SK-N-DZ (cell line): ENCODE measurements around the gene CHKA.

Source experiments
- DNase-seq: peaks from one replicate; pipeline ENCODE4 v3.0.0-alpha.2; 2015; ENCODE audit warnings: low spot score

Gene CHKA

DNA sequence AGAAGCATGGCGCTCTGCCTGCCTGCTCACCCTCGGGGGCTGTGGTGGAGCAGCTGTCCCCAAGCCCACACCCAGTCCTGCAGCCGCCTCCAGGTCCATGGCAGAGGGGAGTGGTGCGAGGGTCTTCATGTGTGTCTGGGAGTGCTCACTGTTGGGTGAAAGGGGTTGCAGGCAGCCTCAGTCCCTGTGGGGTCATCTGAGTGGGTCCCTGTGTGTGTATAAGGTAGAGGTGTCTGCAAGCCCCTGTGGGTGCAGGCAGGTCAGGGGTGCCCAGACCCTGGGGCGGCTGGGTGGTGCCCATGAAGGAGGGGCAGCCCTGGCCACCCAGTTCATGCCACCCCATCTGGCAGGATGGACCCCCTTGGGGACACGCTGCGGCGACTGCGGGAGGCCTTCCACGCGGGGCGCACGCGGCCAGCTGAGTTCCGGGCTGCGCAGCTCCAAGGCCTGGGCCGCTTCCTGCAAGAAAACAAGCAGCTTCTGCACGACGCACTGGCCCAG, 106.2 kb downstream of the CHKA start:
- DNase-seq = no peak

DNA sequence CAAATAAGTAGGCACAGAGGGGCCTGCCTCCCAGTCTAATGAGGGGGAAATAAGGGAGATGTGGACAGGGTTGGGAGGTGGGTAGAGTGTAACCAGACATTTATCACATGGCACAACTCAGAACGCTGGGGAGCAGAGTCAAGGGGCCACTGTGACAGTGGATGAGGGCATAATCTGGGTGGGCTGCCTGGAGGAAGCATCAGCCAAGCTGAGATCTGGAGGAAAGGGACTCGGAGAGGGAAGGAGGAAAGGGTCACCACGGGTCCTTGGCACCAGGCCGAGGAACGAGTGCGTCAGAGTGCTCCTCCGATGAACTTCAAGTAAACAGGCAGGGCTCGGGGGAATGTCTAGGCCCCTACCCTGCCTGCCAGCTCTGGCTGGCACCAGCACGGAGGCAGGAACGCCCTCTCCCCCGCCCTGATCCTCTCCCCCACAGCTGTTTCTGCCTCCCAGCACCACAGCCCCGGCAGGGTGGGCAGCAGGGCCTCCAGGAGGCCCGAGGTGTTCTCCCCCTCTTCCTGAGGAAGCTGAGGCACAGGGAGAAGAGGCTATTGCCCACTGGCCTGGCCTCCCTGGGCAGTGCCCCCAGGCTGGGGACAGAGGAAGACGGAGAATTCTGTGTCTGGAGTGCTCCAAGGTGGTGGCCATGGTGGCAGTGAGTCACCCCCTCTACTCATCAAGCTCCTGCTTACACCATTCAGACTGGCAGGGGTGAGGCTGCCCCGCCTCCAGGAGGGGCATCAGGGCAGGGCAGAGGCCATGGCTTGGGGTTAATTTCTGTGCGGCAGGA, 106.8 kb downstream of the CHKA start:
- no peak for DNase-seq

DNA sequence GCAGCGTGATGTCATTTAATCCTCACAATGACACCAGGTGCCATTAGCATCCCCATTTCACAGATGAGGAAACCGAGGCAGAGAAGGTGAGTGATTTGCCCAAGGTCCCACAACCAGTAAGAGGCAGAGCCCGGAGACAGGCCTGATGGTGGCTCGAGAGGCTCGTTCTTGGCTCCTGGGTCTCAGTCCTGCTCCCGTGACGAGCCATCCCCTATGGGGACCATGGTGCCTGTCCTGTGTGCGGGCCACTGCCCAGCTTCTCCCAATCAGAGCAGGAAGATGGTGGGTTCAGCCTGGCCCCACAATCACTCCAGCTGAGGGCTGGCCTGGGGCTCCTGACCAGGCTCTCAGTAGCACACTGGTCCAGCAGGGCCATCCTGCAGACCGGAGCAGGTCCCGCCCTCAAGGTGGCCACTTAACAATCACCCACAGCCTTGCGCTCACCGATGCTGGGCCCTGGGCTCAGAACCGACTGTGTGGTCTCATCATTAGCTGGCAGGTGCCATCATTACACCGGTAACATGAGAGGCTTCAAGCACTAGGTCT, 107.5 kb downstream of the CHKA start:
- DNase-seq = no peak

DNA sequence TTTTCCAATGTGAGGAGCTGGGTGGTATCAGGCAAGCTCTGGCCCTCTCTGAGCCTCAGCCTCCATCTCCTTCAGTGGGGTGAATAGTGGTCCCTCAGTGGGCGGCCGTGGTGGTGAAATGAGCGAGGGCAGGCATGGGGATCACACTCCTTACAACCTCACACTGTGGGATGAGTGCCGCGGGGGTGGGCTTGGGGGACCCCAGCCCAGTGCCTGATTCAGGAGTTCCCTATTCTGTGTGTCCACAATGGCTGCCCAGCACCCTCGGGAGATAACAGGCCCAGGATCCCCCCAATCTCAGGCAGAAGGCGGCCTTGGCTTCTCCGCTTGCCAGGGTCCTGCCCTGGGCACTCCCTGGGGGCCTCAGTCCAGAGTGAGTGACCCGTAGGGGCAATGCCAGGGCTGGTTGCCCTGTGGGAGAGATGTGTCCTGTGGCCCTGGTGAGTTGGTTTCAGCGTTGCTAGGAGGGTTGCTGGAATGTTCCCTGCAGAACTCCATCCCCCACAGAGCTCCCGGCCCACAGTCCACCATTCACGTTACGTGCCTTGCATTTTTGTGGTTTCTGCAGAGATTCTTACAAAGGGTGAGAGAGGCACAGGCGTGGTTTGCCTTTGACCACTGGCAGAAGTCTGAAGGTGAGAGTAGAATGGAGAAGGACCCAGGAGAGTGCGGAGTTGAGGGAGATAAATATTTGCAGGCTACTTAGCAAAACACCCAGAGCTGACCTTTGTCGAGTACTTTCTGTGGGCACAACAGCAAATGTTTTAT, 108.2 kb downstream of the CHKA start:
- no peak for DNase-seq

DNA sequence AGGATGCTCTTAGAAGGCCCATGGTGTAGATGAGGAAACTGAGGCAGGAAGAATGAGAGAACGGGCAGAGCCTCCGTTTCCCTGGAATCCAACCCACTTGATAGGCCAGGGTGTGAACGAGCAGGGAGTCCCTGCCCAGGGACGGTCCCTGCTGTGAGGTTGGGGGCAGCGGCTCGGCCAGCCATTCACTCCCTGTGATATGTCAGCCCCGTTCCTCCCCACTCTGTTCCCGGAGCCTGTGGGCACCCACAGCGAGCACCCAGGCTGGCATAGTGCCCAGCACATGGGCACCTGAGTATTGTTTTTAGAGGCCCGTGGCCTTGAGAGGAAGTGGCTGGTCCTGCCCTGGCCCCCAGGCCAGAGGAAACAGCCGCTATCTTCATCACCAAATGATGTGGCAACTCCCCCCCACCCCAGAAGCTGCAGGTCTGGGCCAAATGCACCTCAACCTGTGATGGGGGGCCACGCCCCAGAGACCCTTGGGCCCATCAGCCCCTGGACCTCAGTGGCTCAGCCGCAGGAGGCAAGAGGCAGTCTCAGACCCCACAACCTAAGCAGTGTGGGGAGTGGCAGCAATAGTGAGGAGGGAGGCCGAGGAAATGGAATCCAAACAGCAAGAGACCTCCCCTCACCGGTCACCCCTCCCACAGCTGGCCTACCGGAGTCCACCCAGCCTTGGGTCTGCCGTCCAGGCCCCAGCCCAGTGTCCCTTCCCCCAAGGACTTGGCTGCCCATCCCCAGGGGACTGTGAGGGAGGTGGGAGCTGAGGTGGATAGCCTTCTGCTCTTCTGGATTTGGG, 108.9 kb downstream of the CHKA start:
- DNase-seq = no peak

DNA sequence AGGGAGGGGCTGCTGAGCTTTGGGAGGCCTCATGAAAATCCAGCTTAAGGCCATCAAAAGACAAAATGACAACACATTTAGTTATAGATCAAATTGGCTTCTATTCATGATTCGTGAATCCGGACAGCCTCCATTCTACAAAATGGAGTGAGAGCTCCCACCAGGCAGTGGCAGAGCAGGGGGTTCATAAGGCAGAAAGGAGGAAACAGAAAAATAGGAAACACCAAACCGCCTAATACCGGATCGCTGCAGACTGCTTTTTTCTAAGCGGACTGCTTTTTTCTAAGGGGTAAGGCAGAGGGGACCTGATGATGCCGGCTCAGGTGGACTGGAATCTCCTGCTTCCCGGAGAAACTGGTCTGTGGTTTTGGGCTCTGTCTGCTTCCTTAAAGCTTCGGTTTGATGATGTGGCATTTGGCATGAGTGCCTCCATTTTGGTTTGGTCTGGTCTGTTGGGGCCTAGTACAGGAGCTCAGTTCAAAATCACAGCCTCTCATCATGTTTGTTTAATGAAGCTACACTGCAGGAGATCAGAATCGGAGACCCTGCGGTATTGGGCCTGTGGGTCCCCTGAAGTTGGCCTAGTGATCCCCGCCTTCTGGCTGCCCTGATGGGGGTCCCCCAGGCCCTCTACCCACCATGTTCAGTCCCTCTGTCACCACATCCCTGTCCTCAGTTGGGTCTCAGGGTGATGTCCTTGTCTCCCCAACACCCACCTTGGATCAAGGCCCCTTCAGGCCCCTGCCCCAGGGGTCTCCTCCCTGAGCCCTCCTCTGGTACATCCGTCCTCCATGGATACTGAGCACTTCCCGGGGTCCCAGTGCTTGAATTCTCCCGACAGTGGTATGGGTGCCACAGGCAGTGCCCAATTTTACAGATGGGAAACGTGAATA, 109.9 kb downstream of the CHKA start:
- no peak for DNase-seq

DNA sequence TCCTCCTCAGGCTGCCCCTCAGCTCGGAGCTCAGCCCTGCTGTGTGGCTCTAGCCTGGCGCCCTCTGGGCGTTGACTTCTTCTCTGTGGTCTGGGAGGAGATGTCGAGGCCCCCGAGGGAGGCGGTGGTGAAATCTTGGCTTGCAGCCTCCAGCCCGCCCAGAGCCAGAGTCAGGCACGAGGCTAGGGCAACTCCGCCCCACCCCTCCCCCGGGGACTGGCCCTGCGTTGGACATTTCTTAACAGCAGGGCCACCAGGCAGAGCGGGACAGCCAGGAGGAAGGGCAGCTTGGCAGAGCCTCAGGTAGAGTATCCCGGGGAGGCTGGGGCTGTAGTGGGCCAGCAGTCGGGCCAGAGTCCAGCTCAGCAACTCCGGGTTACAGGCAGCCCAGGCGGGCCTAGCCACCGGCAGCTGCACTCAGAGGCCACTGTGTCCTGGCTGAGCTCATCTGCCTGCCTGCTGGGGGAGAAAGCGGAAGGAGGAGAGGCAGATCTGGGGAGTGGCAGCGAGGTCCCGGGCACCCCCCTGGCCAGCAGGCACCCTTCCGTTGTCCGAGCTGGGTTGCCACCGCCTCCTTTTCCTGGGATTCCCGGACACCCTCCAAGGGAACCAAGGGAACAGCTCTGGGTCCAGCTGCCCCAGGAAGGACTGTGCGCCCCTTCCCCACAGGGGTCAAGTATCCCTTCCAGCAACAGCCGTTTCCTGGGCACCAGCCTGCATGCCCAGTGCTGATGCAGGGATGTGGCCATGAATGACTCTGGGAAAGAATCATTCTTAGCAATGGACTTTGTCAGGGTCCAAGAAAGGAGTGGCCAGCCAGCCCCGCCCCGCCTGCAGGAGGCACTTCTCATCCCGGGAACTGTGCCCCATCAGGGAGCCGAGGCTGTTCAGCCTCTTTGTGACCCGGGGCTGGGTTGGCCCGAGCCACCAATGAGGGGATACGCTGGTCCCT, 110.8 kb downstream of the CHKA start, which contains the start of gene ALDH3B1:
TSS of gene ALDH3B1 (plus strand) at position 238 of the 952 bp plus-strand sequence. CDS start 4,971 bp downstream, outside the sequence.
- peak; percentile 55 for DNase-seq

DNA sequence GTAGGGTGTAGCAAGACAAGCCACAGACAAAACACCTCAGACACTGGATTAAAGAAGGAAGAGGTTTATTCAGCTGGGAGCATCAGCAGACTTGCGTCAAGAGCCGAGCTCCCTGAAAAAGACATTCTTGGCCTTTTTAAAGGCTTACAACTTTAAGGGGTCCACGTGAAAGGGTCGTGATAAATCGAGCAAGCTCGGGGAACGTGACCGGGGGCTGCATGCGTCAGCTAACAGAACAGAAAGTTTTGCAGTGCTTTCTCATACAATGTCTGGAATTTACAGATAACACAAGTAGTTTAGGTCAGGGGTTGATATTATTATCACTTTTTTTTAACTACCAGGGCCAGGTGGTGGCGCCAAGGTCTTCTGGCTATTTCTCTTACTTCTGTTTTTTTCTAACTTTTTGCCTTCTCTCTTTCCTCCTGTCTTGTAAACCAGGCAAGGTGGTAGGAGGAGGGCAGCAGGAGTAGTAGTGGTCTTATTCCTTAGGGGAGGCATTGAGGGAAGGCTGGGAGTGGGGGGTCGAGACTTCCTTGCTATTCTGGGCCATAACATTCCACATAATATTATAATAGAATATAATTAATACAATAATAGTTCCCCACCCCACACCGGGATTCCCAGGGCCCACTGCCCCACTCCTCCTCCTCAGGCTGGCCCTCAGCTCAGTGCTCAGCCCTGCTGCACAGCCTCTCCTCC, 111.6 kb downstream of the CHKA start:
- no peak for DNase-seq

DNA sequence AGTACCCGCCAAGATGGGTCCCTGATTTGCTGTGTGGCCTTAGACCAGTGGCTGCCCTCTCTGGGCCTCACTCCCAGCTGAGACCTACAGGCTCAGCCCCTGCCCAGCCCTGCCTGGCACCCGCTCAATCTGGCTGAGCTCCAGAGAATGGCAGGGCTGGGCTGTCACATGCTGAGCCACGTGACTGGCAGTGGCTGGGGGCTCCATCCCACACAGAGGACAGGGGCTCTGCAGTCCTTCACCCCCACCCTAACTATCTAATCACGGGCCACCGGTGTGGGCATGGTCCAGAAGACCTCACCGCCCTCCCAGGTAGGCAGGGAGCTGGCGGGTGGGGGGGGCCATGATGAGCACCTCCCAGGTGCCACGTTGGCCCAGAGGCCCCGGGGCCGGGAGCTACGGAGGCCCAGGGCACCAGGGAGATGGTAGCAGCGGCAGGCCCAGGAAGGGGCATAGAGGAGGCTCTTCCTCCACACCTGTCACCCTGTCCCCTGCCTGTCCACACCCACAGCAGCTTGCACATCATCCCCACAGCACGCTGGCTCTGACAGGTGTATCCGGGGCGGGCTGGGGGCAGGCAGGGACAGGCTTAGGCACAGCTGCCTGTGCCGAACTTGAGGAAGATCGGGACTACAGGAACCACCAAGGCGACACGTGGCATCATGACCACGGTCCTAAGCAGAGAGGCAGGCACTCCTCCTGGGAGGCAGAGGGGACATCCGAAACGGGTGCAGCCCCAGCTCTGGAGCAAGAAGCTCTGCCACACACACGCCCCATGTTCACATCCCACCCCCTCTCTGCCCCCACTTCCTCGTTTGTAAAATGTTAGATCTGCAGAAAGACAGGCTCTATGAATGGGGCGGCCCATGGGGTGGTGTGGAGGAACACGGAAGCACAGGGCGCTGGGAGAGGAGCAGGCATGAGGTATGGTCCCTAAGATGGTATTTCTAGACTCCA, 112.5 kb downstream of the CHKA start:
- DNase-seq = no peak

DNA sequence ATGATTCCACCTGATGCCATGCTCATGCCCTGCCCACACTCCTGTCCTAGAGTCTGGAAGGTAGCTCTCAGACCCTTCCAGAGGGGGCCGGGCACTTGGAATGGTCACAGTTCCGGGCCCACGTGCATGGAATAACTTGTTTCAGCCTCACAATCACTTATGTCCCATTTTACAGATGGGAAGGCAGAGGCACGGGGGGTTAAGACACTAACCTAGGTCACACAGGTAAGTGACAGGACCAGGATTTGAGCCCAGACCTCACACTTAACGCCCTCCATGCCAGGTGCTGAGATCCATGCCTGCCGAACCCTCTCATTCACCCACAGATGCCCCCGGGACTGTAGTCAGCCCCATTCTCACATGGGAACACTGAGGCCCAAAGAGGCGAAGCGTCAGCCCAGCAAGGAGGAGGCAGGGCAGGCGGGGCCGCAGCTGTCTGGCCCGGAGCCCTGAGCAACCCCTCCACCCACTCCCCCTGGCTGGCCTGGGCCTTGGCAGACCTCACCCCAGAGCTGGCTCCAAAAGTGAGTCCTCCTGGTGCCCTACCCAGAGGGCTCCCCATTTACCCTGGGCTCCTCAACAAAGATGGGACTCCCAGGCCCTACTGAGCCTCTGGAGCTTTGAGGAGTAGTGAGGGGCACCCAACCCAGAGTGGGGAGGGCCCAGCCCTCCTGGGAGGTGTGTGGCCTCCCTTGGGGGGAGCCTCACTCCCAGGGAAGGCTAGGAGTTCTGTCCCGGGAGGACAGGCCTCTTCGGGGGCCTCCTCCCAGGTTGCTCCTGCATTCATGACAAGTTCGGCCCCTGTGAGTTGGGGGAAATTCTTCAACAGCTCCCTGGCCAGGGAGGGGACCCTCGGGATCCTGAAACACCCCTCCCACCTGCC, 113.4 kb downstream of the CHKA start:
- DNase-seq = no peak

DNA sequence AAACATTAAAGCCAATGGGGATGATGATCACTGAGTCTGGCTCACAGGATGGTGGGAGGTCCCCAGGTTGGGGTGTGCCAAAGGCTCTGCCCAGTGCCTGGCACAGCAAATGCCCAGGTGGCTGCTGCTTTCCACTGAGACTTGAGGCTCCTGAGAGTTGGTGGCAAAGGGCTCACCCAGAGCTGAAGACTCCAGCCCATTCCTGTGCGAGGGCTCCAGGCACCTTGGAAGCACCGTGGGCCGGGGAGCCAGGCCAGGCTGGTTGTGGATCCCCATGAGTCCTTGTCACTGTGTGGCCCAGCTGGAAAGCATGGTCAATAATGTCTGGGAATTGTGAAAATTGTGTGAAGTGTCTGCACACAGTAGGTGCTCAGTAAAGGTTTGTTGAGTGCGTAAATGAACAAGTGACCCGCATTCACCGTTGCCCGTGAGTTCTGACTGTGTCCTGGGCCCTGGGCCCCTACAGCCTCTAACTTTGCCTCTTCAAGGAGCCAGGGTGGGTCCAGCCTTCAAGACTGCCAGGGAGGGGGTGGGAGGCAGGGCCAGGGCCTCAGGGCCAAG, 114.5 kb downstream of the CHKA start:
- DNase-seq = no peak

DNA sequence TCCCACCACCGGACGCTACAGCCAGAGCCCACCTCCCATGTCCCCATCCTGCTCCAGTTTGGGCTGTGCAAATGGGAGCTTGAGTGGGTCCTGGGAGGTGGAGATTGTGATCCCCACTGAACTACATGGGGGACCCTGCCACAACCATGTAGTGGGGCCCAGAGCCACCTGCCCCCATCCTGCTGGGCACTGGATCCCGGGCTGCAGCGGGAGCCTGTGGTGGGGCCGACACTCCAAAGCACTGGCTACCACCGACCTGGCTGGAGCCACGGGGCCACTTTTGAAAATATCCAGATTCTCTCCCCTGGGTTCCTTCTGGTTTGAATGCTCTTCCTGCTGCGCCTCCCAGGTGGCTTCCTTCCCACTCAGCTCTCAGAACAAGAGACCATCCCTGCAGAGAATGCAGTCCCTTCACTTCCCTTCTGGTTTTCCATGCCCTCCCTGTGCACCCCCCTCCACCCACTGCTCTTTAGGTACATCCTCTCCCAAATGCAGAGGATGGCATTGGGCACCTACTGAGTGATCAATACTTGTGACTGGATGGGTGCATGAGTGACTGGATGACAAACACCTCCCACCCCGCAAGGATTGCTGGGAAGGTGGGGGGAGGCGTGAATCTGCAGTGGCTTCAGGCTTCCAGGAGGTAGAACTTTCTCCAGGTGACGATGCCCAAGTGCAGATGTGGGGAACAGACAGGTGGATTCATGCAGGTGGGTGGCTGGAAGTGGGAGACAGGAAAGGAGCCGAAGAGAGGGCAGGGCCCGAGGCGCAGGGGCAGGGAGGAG, 116.4 kb downstream of the CHKA start:
- DNase-seq = no peak

DNA sequence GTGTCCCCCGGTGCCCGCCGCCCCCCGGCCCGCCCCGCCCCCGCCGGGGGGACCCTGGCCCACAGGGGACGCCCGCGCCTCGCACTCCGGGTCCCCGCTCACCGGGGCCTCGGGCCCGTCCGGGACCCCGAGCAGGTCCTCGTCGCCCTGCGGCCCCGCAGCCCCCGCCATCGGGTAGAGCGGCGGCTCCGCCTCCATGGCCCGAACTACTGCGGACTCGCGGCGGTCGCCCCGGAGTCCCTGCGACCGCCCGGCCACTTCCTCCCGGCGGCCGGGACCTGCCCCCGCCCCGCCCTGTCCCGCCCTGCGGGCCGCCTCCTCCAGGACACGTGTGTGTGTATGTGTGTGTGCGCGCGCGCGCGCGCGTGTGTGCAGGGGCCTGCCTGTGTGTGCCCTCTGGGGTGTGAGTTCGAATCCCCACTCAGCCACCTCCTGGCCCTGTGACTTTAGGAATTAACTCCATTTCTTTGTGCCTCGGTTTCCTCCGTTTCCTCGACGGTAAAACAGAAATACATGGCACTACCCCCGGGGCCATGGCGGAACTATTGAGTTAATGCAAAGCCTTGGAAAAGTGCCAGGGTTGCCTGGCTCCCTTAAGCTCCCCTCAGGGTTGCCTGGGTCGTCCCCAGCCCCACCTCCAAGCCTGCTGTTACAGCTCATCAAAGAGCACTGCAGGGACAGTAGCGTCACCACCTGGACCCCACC, 117.2 kb downstream of the CHKA start, which contains the start of gene UNC93B1:
TSS of gene UNC93B1 (minus strand) at position 252 of the 705 bp plus-strand sequence. CDS start at position 198, 54 bp downstream.
- DNase-seq = peak; percentile 47
